WTC11 (cell line): ENCODE data around the gene C13orf46. TPM values are rescaled to one million over a fixed set of nuclear protein-coding genes. Genes with fewer than 3 reads are reported as not detected.

ENCODE experiments used
- ATAC-seq: fragments of 200-7000 bp; cut with Tn5 transposase; 2 replicates; pipeline ENCODE4 v1.10.0; 2021; ENCODE audit warnings: mild to moderate bottlenecking, moderate library complexity
- CTCF ChIA-PET: fragments of 300-600 bp; sonication (Branson Sonifier 250); formaldehyde crosslinking; loops from one replicate; lab custom pipeline; 2021; ENCODE audit warnings: antibody characterized with exemption; lab: Charles Lee
- POLR2A ChIA-PET: fragments of 350-600 bp; sonication (Branson Sonifier 250); formaldehyde crosslinking; loops from one replicate; lab custom pipeline; 2021; ENCODE audit warnings: antibody characterized with exemption; lab: Charles Lee
- DNase-seq: peaks from one replicate; pipeline ENCODE4 v3.0.0; 2021; ENCODE audit warnings: low spot score
- H3K27ac Mint-ChIP-seq: 2 replicates; pipeline ENCODE4 v1.8.0; 2021; ENCODE audit warnings: mixed read lengths
- H3K27me3 Mint-ChIP-seq: 2 replicates; pipeline ENCODE4 v1.8.0; 2021; ENCODE audit warnings: low read depth, mild to moderate bottlenecking, moderate library complexity, mixed read lengths
- H3K36me3 Mint-ChIP-seq: 2 replicates; pipeline ENCODE4 v1.8.0; 2021; ENCODE audit warnings: mixed read lengths
- H3K4me1 Mint-ChIP-seq: 2 replicates; pipeline ENCODE4 v1.8.0; 2022; ENCODE audit warnings: mixed read lengths
- H3K4me3 Mint-ChIP-seq: 2 replicates; pipeline ENCODE4 v1.8.0; 2021; ENCODE audit warnings: mild to moderate bottlenecking, moderate library complexity, mixed read lengths
- H3K9me3 Mint-ChIP-seq: 2 replicates; pipeline ENCODE4 v1.8.0; 2021; ENCODE audit warnings: mixed read lengths
- AFF4 ChIP-seq: sonication (generic); formaldehyde crosslinking; IDR thresholded peaks from 2 replicates; pipeline ENCODE4 v1.8.1; 2023; ENCODE audit warnings: mild to moderate bottlenecking, missing genetic modification reagents, borderline replicate concordance
- CREM ChIP-seq: sonication (generic); formaldehyde crosslinking; IDR thresholded peaks from 2 replicates; pipeline ENCODE4 v1.8.1; 2022; ENCODE audit warnings: mild to moderate bottlenecking, missing genetic modification reagents, moderate library complexity
- E2F1 ChIP-seq: sonication (generic); formaldehyde crosslinking; IDR thresholded peaks from 2 replicates; pipeline ENCODE4 v1.8.0; 2022; ENCODE audit warnings: mild to moderate bottlenecking, missing genetic modification reagents
- EMX1 ChIP-seq: fragments of 250-450 bp; sonication (Bioruptor Pico); IDR thresholded peaks from 2 replicates; pipeline ENCODE4 v1.8.0; 2021; ENCODE audit warnings: mild to moderate bottlenecking
- ETV6 ChIP-seq: sonication (generic); formaldehyde crosslinking; IDR thresholded peaks from 2 replicates; pipeline ENCODE4 v1.8.1; 2022; ENCODE audit warnings: mild to moderate bottlenecking, missing genetic modification reagents
- FOXJ3 ChIP-seq: sonication (generic); formaldehyde crosslinking; IDR thresholded peaks from 2 replicates; pipeline ENCODE4 v1.9.0; 2021; ENCODE audit warnings: missing genetic modification reagents, mild to moderate bottlenecking, borderline replicate concordance
- JAZF1 ChIP-seq: fragments of 250-450 bp; sonication (Bioruptor Pico); IDR thresholded peaks from 2 replicates; pipeline ENCODE4 v1.9.0; 2021; ENCODE audit warnings: moderate library complexity, mild to moderate bottlenecking, inconsistent platforms
- MYBL2 ChIP-seq: sonication (generic); formaldehyde crosslinking; IDR thresholded peaks from 2 replicates; pipeline ENCODE4 v1.8.1; 2023; ENCODE audit warnings: mild to moderate bottlenecking, moderate library complexity, missing genetic modification reagents
- OVOL2 ChIP-seq: fragments of 250-450 bp; sonication (Bioruptor Pico); IDR thresholded peaks from 2 replicates; pipeline ENCODE4 v1.9.0; 2021; ENCODE audit warnings: mild to moderate bottlenecking, borderline replicate concordance
- SP1 ChIP-seq: sonication (generic); formaldehyde crosslinking; conservative IDR thresholded peaks from 2 replicates; pipeline ENCODE4 v1.8.1; 2022; ENCODE audit warnings: missing genetic modification reagents
- ZNF423 ChIP-seq: fragments of 250-450 bp; sonication (Bioruptor Pico); IDR thresholded peaks from 2 replicates; pipeline ENCODE4 v2.1.2; 2022; ENCODE audit warnings: mild to moderate bottlenecking, moderate library complexity
- ZNF425 ChIP-seq: fragments of 250-450 bp; sonication (Bioruptor Pico); conservative IDR thresholded peaks from 2 replicates; pipeline ENCODE4 v1.9.0; 2021; ENCODE audit warnings: mild to moderate bottlenecking
- total RNA-seq: library from RNA; stranded (reverse); gene quantifications from 3 replicates; pipeline ENCODE4 v1.2.3, GENCODE V29; 2021
- TF ChIP-seq, protein P1 (sequence below): sonication (generic); formaldehyde crosslinking; IDR thresholded peaks from 2 replicates; pipeline ENCODE4 v1.8.1; 2023; ENCODE audit warnings: mild to moderate bottlenecking, missing genetic modification reagents, moderate library complexity
- TF ChIP-seq, protein P2 (sequence below): fragments of 250-450 bp; sonication (Bioruptor Pico); IDR thresholded peaks from 2 replicates; pipeline ENCODE4 v1.8.0; 2021; ENCODE audit warnings: mild to moderate bottlenecking
- TF ChIP-seq, protein P3 (sequence below): sonication (generic); formaldehyde crosslinking; IDR thresholded peaks from 2 replicates; pipeline ENCODE4 v1.8.1; 2022; ENCODE audit warnings: mild to moderate bottlenecking, moderate library complexity, missing genetic modification reagents
- TF ChIP-seq, protein P4 (sequence below): fragments of 250-450 bp; sonication (Bioruptor Pico); IDR thresholded peaks from 2 replicates; pipeline ENCODE4 v2.1.2; 2022; ENCODE audit warnings: mild to moderate bottlenecking, moderate library complexity
- TF ChIP-seq, protein P5 (sequence below): sonication (generic); formaldehyde crosslinking; IDR thresholded peaks from 2 replicates; pipeline ENCODE4 v1.8.1; 2023; ENCODE audit warnings: mild to moderate bottlenecking, moderate library complexity, missing genetic modification reagents

C13orf46 gene
- total RNA-seq, 1 experiment from 2014 or later: 0.50 TPM

- TF ChIP-seq, protein P1, sequence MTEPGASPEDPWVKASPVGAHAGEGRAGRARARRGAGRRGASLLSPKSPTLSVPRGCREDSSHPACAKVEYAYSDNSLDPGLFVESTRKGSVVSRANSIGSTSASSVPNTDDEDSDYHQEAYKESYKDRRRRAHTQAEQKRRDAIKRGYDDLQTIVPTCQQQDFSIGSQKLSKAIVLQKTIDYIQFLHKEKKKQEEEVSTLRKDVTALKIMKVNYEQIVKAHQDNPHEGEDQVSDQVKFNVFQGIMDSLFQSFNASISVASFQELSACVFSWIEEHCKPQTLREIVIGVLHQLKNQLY (CRISPR knock-in tag): no peak
- TF ChIP-seq, protein P2, sequence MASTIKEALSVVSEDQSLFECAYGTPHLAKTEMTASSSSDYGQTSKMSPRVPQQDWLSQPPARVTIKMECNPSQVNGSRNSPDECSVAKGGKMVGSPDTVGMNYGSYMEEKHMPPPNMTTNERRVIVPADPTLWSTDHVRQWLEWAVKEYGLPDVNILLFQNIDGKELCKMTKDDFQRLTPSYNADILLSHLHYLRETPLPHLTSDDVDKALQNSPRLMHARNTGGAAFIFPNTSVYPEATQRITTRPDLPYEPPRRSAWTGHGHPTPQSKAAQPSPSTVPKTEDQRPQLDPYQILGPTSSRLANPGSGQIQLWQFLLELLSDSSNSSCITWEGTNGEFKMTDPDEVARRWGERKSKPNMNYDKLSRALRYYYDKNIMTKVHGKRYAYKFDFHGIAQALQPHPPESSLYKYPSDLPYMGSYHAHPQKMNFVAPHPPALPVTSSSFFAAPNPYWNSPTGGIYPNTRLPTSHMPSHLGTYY: no peak
- no peak for TF ChIP-seq ZNF423 (CRISPR knock-in tag)
- no peak for TF ChIP-seq ETV6 (CRISPR knock-in tag)
- no peak for TF ChIP-seq E2F1 (CRISPR knock-in tag)
- no peak for TF ChIP-seq FOXJ3 (CRISPR knock-in tag)
- no peak for TF ChIP-seq OVOL2 (CRISPR knock-in tag)
- TF ChIP-seq MYBL2 (CRISPR knock-in tag): no peak
- no peak for TF ChIP-seq JAZF1 (CRISPR knock-in tag)
- no peak for TF ChIP-seq AFF4 (CRISPR knock-in tag)
These were observed 4.4 kb downstream of the C13orf46 start (continued) for GRCh38 chr13:113969311-113969972.

- no peaks in the 10 kb centered on the region for H3K4me1 Mint-ChIP-seq
- H3K27ac Mint-ChIP-seq: no peak overlapping the region
- DNase-seq (no peak), ATAC-seq (no peak)
- ChIA-PET POLR2A (no interaction called here), CTCF (interaction anchor here (0.6 to 1.0 kb wide), 3 partner anchors 21 to 85 kb away, joined by 3 read pairs; no protein-coding TSS in a partner anchor)
- no peaks in the 10 kb centered on the region for H3K9me3 Mint-ChIP-seq
- H3K4me3 Mint-ChIP-seq: no peak overlapping the region
- no peaks in the 10 kb centered on the region for H3K36me3 Mint-ChIP-seq
- no peaks in the 10 kb centered on the region; the same call in 1 of the 2 replicates for H3K27me3 Mint-ChIP-seq
- TF ChIP-seq, protein P3, sequence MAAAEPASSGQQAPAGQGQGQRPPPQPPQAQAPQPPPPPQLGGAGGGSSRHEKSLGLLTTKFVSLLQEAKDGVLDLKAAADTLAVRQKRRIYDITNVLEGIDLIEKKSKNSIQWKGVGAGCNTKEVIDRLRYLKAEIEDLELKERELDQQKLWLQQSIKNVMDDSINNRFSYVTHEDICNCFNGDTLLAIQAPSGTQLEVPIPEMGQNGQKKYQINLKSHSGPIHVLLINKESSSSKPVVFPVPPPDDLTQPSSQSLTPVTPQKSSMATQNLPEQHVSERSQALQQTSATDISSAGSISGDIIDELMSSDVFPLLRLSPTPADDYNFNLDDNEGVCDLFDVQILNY (CRISPR knock-in tag): no peak
- TF ChIP-seq SP1 (CRISPR knock-in tag) (no peak), CREM (CRISPR knock-in tag) (no peak), EMX1 (CRISPR knock-in tag) (no peak), ZNF425 (CRISPR knock-in tag) (no peak)
- TF ChIP-seq, protein P4, sequence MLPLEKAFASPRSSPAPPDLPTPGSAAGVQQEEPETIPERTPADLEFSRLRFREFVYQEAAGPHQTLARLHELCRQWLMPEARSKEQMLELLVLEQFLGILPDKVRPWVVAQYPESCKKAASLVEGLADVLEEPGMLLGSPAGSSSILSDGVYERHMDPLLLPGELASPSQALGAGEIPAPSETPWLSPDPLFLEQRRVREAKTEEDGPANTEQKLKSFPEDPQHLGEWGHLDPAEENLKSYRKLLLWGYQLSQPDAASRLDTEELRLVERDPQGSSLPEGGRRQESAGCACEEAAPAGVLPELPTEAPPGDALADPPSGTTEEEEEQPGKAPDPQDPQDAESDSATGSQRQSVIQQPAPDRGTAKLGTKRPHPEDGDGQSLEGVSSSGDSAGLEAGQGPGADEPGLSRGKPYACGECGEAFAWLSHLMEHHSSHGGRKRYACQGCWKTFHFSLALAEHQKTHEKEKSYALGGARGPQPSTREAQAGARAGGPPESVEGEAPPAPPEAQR (CRISPR knock-in tag): no peak
- TF ChIP-seq, protein P5, sequence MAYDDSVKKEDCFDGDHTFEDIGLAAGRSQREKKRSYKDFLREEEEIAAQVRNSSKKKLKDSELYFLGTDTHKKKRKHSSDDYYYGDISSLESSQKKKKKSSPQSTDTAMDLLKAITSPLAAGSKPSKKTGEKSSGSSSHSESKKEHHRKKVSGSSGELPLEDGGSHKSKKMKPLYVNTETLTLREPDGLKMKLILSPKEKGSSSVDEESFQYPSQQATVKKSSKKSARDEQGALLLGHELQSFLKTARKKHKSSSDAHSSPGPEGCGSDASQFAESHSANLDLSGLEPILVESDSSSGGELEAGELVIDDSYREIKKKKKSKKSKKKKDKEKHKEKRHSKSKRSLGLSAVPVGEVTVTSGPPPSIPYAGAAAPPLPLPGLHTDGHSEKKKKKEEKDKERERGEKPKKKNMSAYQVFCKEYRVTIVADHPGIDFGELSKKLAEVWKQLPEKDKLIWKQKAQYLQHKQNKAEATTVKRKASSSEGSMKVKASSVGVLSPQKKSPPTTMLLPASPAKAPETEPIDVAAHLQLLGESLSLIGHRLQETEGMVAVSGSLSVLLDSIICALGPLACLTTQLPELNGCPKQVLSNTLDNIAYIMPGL (CRISPR knock-in tag): no peak
- TF ChIP-seq, protein P2: no peak
These were observed 5.2 kb downstream of the C13orf46 start for GRCh38 chr13:113968463-113969310.
